ENCODE measurements around the gene TAPT1.
A peak's percentile ranks its signal among the peaks of the same experiment; 100 is the strongest.
"Not testable (repeated sequence)": the region's sequence is repeated elsewhere in the genome, so short reads cannot be mapped to it uniquely, and the experiment has no call there.

Gene TAPT1

GRCh38 chr4:16168144-16168543 is 58.1 kb downstream of the TAPT1 start:
- no peak for DNase-seq

- no peak for DNase-seq
Measured at GRCh38 chr4:16165931-16166330, 60.3 kb downstream of the TAPT1 start.

GRCh38 chr4:16162891-16163290 is 63.4 kb downstream of the TAPT1 start:
- DNase-seq, result no peak

GRCh38 chr4:16161851-16162408 is 64.3 kb downstream of the TAPT1 start:
- DNase-seq, result peak; percentile 21

GRCh38 chr4:16160457-16160856 is 65.8 kb downstream of the TAPT1 start:
- DNase-seq, result peak; percentile 36

GRCh38 chr4:16159286-16159685 is 67.0 kb downstream of the TAPT1 start:
- no peak for DNase-seq

GRCh38 chr4:16158504-16158852 is 67.8 kb downstream of the TAPT1 start:
- no peak for DNase-seq

GRCh38 chr4:16157609-16158503 is 68.4 kb downstream of the TAPT1 start:
- DNase-seq, result no peak

GRCh38 chr4:16155528-16156169 is 70.6 kb downstream of the TAPT1 start:
- no peak for DNase-seq

GRCh38 chr4:16154451-16154850 is 71.8 kb downstream of the TAPT1 start:
- DNase-seq, result no peak

GRCh38 chr4:16150716-16151115 is 75.6 kb downstream of the TAPT1 start:
- no peak for DNase-seq

GRCh38 chr4:16144913-16145312 is 81.4 kb downstream of the TAPT1 start:
- DNase-seq, result not testable (repeated sequence)

GRCh38 chr4:16142598-16143310 is 83.5 kb downstream of the TAPT1 start:
- no peak for DNase-seq

- DNase-seq, result no peak
Measured at GRCh38 chr4:16140879-16141249, 85.4 kb downstream of the TAPT1 start.

GRCh38 chr4:16140231-16140878 is 85.9 kb downstream of the TAPT1 start:
- DNase-seq, result no peak

GRCh38 chr4:16139066-16139945 is 87.0 kb downstream of the TAPT1 start:
- DNase-seq, result peak; percentile 45

GRCh38 chr4:16136827-16137226 is 89.4 kb downstream of the TAPT1 start:
- DNase-seq, result no peak

- DNase-seq, result no peak
Measured at GRCh38 chr4:16136311-16136710, 90.0 kb downstream of the TAPT1 start.

- no peak for DNase-seq
Measured at GRCh38 chr4:16133406-16133805, 92.9 kb downstream of the TAPT1 start.

- no peak for DNase-seq
Measured at GRCh38 chr4:16131293-16131692, 95.0 kb downstream of the TAPT1 start.

- peak; percentile 22 for DNase-seq
Measured at GRCh38 chr4:16129336-16129735, 96.9 kb downstream of the TAPT1 start.

GRCh38 chr4:16126714-16127113 is 99.6 kb downstream of the TAPT1 start:
- DNase-seq, result no peak
